Measurements from ENCODE around the gene TSKU. TPM values are rescaled to one million over a fixed set of nuclear protein-coding genes. Genes with fewer than 3 reads are reported as not detected.
"Not testable (repeated sequence)": the region's sequence is repeated elsewhere in the genome, so short reads cannot be mapped to it uniquely, and the experiment has no call there.

Gene TSKU
- total and polyA plus RNA-seq, 4 experiments from 2014 or later, result 0.13 TPM; not detected in 3

- H3K4me1 Mint-ChIP-seq, result peaks cover 4 to 13% (median 9%) of the 10 kb centered on the region in 4 donors
- peaks cover 18 to 30% of the 10 kb centered on the region in 2 donors for H3K27me3 Mint-ChIP-seq
- H3K27ac Mint-ChIP-seq, result peak overlapping the region in 1 of 7 donors; percentile 30
- Histone ChIP-seq H3K4me1 (ENCODE audit: insufficient read depth, low read length) (no peaks in the 10 kb centered on the region), H3K36me3 (ENCODE audit: insufficient read depth, low read length) (no peaks in the 10 kb centered on the region), H3K27ac (ENCODE audit: low read depth, low read length) (no peak overlapping the region), H3K9me3 (ENCODE audit: control insufficient read depth in 1 of 2, low read length in 2 of 2) (no peaks in the 10 kb centered on the region), H3K4me3 (ENCODE audit: low read length in 2 of 2) (no peak overlapping the region), H3K27me3 (ENCODE audit: insufficient read depth, low read length) (no peaks in the 10 kb centered on the region)
- intact Hi-C loops (cut with micrococcal nuclease), result no loop called here
- H3K36me3 Mint-ChIP-seq, result no peaks in the 10 kb centered on the region
- H3K4me3 Mint-ChIP-seq, result no peak overlapping the region
- ChIA-PET POLR2A (ENCODE audit: partially characterized antibody) (no interaction called here), CTCF (ENCODE audit: partially characterized antibody) (interaction anchor here (1.2 kb wide), 1 partner anchor 12 kb away, joined by 4 read pairs; no protein-coding TSS in a partner anchor)
- H3K9me3 Mint-ChIP-seq, result no peaks in the 10 kb centered on the region
- DNase-seq, result no peak
Observed at GRCh38 chr11:76786441-76787014, 3.4 kb downstream of the TSKU start.

DNA sequence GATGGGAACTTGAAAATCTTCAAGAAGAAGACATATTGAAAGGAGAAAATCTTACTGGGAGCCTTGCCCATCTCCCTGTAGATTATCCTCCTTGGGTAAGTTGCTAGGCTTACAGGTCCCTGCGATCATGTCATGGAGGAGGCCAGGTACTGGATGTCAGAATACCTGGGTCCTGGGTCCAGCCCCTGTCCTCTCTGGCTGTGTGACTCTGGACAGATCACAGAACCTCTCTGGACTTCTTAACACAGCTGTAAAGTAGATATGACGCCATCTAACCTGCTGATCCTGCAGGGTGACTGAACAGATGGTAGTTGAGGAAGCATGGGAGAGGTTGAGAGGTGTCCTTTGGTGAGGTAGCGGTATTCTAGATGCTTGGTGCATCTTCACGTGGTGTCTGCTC lies 4.1 kb downstream of the TSKU start:
- H3K4me3 Mint-ChIP-seq, result peak overlapping the region in 1 of 8 donors; percentile 32
- H3K27ac ChIP-seq (ENCODE audit: low read depth, low read length), result no peak overlapping the region
- no peaks in the 10 kb centered on the region for H3K9me3 Mint-ChIP-seq
- intact Hi-C loops (cut with micrococcal nuclease), result no loop called here
- H3K27ac Mint-ChIP-seq, result peak overlapping the region in 1 of 7 donors; percentile 15
- H3K9me3 ChIP-seq (ENCODE audit: control insufficient read depth in 1 of 2, low read length in 2 of 2), result no peaks in the 10 kb centered on the region
- no peaks in the 10 kb centered on the region for H3K36me3 ChIP-seq (ENCODE audit: insufficient read depth, low read length)
- H3K4me1 Mint-ChIP-seq, result peaks cover 4 to 13% (median 9%) of the 10 kb centered on the region in 4 donors
- CTCF ChIA-PET (ENCODE audit: partially characterized antibody), result interaction anchor here (0.9 to 1.0 kb wide), 2 partner anchors 11 to 13 kb away, joined by 3 to 5 read pairs; no protein-coding TSS in a partner anchor
- DNase-seq, result no peak
- H3K4me3 ChIP-seq (ENCODE audit: low read length in 2 of 2), result no peak overlapping the region
- no peaks in the 10 kb centered on the region for H3K36me3 Mint-ChIP-seq
- POLR2A ChIA-PET (ENCODE audit: partially characterized antibody), result no interaction called here
- peaks cover 18 to 28% of the 10 kb centered on the region in 2 donors for H3K27me3 Mint-ChIP-seq
- H3K4me1 ChIP-seq (ENCODE audit: insufficient read depth, low read length), result no peaks in the 10 kb centered on the region
- no peaks in the 10 kb centered on the region for H3K27me3 ChIP-seq (ENCODE audit: insufficient read depth, low read length)

DNA sequence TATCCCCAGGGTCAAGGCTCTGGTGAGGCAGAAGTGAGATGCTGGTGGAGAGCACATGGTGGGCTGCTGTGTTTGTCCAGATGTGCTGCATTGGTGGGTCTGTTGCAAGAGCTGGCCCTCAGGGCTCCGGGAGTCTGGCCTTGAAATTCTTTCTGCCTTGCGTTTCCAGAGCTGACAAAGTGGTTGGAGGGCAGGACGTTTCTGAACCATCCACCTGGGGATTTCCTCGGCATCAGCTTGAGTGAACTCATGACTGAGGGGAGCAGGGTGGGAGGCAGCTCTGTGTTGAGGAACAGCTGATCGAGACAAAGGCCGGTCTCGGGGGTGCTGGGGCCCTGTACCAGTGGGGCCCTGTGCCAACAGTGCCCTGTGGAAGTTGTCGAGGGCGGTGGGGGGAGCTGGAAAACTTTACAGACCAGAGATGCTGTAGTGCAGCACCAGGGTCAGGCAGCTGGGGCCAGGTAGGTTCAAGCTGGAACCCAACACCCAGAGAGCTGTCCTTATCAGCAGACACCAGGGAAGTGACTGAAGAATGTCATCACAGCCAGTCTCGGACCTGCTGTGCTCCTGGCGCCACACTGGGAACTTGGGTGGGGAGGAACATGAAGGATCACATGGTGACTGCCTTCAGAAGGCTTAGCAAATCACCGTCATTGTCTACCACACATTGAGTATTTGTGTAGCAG lies 4.9 kb downstream of the TSKU start:
- intact Hi-C loops (cut with micrococcal nuclease), result no loop called here
- ChIA-PET CTCF (ENCODE audit: partially characterized antibody) (interaction anchor here (0.9 to 1.0 kb wide), 2 partner anchors 11 to 12 kb away, joined by 3 to 5 read pairs; no protein-coding TSS in a partner anchor), POLR2A (ENCODE audit: partially characterized antibody) (no interaction called here)
- Histone ChIP-seq H3K27me3 (ENCODE audit: insufficient read depth, low read length) (no peaks in the 10 kb centered on the region), H3K4me1 (ENCODE audit: insufficient read depth, low read length) (no peaks in the 10 kb centered on the region), H3K9me3 (ENCODE audit: control insufficient read depth in 1 of 2, low read length in 2 of 2) (no peaks in the 10 kb centered on the region), H3K4me3 (ENCODE audit: low read length in 2 of 2) (no peak overlapping the region), H3K27ac (ENCODE audit: low read depth, low read length) (no peak overlapping the region), H3K36me3 (ENCODE audit: insufficient read depth, low read length) (no peaks in the 10 kb centered on the region)
- Mint-ChIP-seq H3K4me1 (peaks cover 0 to 7% (median 3%) of the 10 kb centered on the region in 4 donors), H3K27me3 (peaks cover 12 to 23% of the 10 kb centered on the region in 2 donors), H3K36me3 (no peaks in the 10 kb centered on the region), H3K9me3 (no peaks in the 10 kb centered on the region), H3K27ac (peak overlapping the region in 1 of 7 donors; percentile 36), H3K4me3 (no peak overlapping the region)
- no peak for DNase-seq

- ChIA-PET CTCF (ENCODE audit: partially characterized antibody) (no interaction called here), POLR2A (ENCODE audit: partially characterized antibody) (no interaction called here)
- Mint-ChIP-seq H3K4me1 (peaks cover 0 to 7% (median 3%) of the 10 kb centered on the region in 4 donors), H3K4me3 (no peak overlapping the region), H3K36me3 (no peaks in the 10 kb centered on the region), H3K27me3 (peaks cover 12 to 23% of the 10 kb centered on the region in 2 donors), H3K27ac (no peak overlapping the region), H3K9me3 (no peaks in the 10 kb centered on the region)
- Histone ChIP-seq H3K4me3 (ENCODE audit: low read length in 2 of 2) (no peak overlapping the region), H3K27me3 (ENCODE audit: insufficient read depth, low read length) (no peaks in the 10 kb centered on the region), H3K9me3 (ENCODE audit: control insufficient read depth in 1 of 2, low read length in 2 of 2) (no peaks in the 10 kb centered on the region), H3K4me1 (ENCODE audit: insufficient read depth, low read length) (no peaks in the 10 kb centered on the region), H3K36me3 (ENCODE audit: insufficient read depth, low read length) (no peaks in the 10 kb centered on the region), H3K27ac (ENCODE audit: low read depth, low read length) (no peak overlapping the region)
- no peak for DNase-seq
- intact Hi-C loops (cut with micrococcal nuclease), result no loop called here
Observed at GRCh38 chr11:76788661-76789442, 5.7 kb downstream of the TSKU start.

GRCh38 chr11:76789443-76789719 lies 6.2 kb downstream of the TSKU start:
- Mint-ChIP-seq H3K9me3 (no peaks in the 10 kb centered on the region), H3K4me3 (no peak overlapping the region), H3K36me3 (no peaks in the 10 kb centered on the region), H3K4me1 (peaks cover 0 to 7% (median 3%) of the 10 kb centered on the region in 4 donors), H3K27me3 (peaks cover 12 to 23% of the 10 kb centered on the region in 2 donors), H3K27ac (no peak overlapping the region)
- no peak overlapping the region for H3K4me3 ChIP-seq (ENCODE audit: low read length in 2 of 2)
- intact Hi-C loops (cut with micrococcal nuclease), result no loop called here
- POLR2A ChIA-PET (ENCODE audit: partially characterized antibody), result no interaction called here
- no peaks in the 10 kb centered on the region for H3K9me3 ChIP-seq (ENCODE audit: control insufficient read depth in 1 of 2, low read length in 2 of 2)
- no peak for DNase-seq
- no peaks in the 10 kb centered on the region for H3K27me3 ChIP-seq (ENCODE audit: insufficient read depth, low read length)
- no peaks in the 10 kb centered on the region for H3K4me1 ChIP-seq (ENCODE audit: insufficient read depth, low read length)
- H3K27ac ChIP-seq (ENCODE audit: low read depth, low read length), result no peak overlapping the region
- no peaks in the 10 kb centered on the region for H3K36me3 ChIP-seq (ENCODE audit: insufficient read depth, low read length)
- CTCF ChIA-PET (ENCODE audit: partially characterized antibody), result no interaction called here

- ChIA-PET POLR2A (ENCODE audit: partially characterized antibody) (no interaction called here), CTCF (ENCODE audit: partially characterized antibody) (no interaction called here)
- Mint-ChIP-seq H3K4me3 (no peak overlapping the region), H3K27ac (no peak overlapping the region), H3K36me3 (no peaks in the 10 kb centered on the region), H3K9me3 (no peaks in the 10 kb centered on the region), H3K4me1 (peaks cover 0 to 2% (median 0%) of the 10 kb centered on the region in 4 donors), H3K27me3 (peaks cover 12 to 17% of the 10 kb centered on the region in 2 donors)
- Histone ChIP-seq H3K9me3 (ENCODE audit: control insufficient read depth in 1 of 2, low read length in 2 of 2) (no peaks in the 10 kb centered on the region), H3K4me1 (ENCODE audit: insufficient read depth, low read length) (no peaks in the 10 kb centered on the region), H3K4me3 (ENCODE audit: low read length in 2 of 2) (no peak overlapping the region), H3K27ac (ENCODE audit: low read depth, low read length) (no peak overlapping the region), H3K36me3 (ENCODE audit: insufficient read depth, low read length) (no peaks in the 10 kb centered on the region), H3K27me3 (ENCODE audit: insufficient read depth, low read length) (no peaks in the 10 kb centered on the region)
- DNase-seq, result no peak
- intact Hi-C loops (cut with micrococcal nuclease), result no loop called here
Observed at GRCh38 chr11:76790251-76790650, 7.1 kb downstream of the TSKU start.

GRCh38 chr11:76791002-76791770 lies 8.0 kb downstream of the TSKU start:
- intact Hi-C loops (cut with micrococcal nuclease); H3K4me1 Mint-ChIP-seq; H3K4me3 Mint-ChIP-seq; H3K36me3 Mint-ChIP-seq; H3K9me3 Mint-ChIP-seq; H3K4me1 ChIP-seq (ENCODE audit: insufficient read depth, low read length); H3K27ac ChIP-seq (ENCODE audit: low read depth, low read length); H3K27me3 ChIP-seq (ENCODE audit: insufficient read depth, low read length); DNase-seq; H3K4me3 ChIP-seq (ENCODE audit: low read length in 2 of 2); H3K27ac Mint-ChIP-seq; H3K27me3 Mint-ChIP-seq; POLR2A ChIA-PET (ENCODE audit: partially characterized antibody); H3K36me3 ChIP-seq (ENCODE audit: insufficient read depth, low read length); H3K9me3 ChIP-seq (ENCODE audit: control insufficient read depth in 1 of 2, low read length in 2 of 2): not testable (repeated sequence)
- CTCF ChIA-PET (ENCODE audit: partially characterized antibody), result interaction anchor here (1.2 kb wide), 1 partner anchor 69 kb away, joined by 3 read pairs; no protein-coding TSS in a partner anchor
